RWPE1 (cell line): ENCODE measurements around the gene TAAR1.
A peak's percentile ranks its signal among the peaks of the same experiment; 100 is the strongest.
"Not testable (repeated sequence)": the region's sequence is repeated elsewhere in the genome, so short reads cannot be mapped to it uniquely, and the experiment has no call there.

Experiments used
- CTCF ChIA-PET: fragments of 350-600 bp; sonication (Branson Sonifier 250); formaldehyde crosslinking; extraction: SDS; loops from one replicate; lab custom pipeline; 2021; lab: Yijun Ruan, JAX
- POLR2A ChIA-PET: fragments of 400-600 bp; formaldehyde crosslinking; extraction: SDS; loops from one replicate; lab custom pipeline; 2020; ENCODE audit warnings: antibody characterized with exemption; ENCODE audit not compliant: low non-redundant PET; lab: Yijun Ruan, JAX
- DNase-seq: peaks from one replicate; pipeline ENCODE4 v3.0.0; 2012; ENCODE audit warnings: low spot score
- H3K27ac ChIP-seq: fragments of 450-650 bp; 2 replicates; pipeline ENCODE4 v1.5.1; 2017
- CTCF ChIP-seq: fragments of 450-650 bp; conservative IDR thresholded peaks from 2 replicates; pipeline ENCODE4 v1.5.1; 2017; ENCODE audit warnings: low read depth, mild to moderate bottlenecking

The TAAR1 gene

GRCh38 chr6:132683543-132683942, 24.6 kb upstream of the TAAR1 start:
- POLR2A ChIA-PET = no interaction called here
- CTCF ChIA-PET = interaction anchor here (0.6 kb wide), 1 partner anchor 13 kb away, joined by 7 read pairs; no protein-coding TSS in a partner anchor
- TF ChIP-seq CTCF = no peak
- H3K27ac ChIP-seq = no peak overlapping the region
- peak; percentile 14 for DNase-seq

- H3K27ac ChIP-seq, DNase-seq, CTCF ChIA-PET, POLR2A ChIA-PET: not testable (repeated sequence)
Observed at GRCh38 chr6:132679094-132679493, 20.1 kb upstream of the TAAR1 start.

- no peak for TF ChIP-seq CTCF
- CTCF ChIA-PET = interaction anchor here (0.7 kb wide), 1 partner anchor 1394 kb away, joined by 3 read pairs; no protein-coding TSS in a partner anchor
- no peak overlapping the region for H3K27ac ChIP-seq
- POLR2A ChIA-PET = no interaction called here
- no peak for DNase-seq
Observed at GRCh38 chr6:132675749-132676148, 16.8 kb upstream of the TAAR1 start.

GRCh38 chr6:132675002-132675401, 16.0 kb upstream of the TAAR1 start:
- no peak for DNase-seq
- CTCF ChIA-PET = interaction anchor here (0.6 to 0.7 kb wide), 2 partner anchors 1152 to 1393 kb away, joined by 3 to 4 read pairs; no protein-coding TSS in a partner anchor
- no peak overlapping the region for H3K27ac ChIP-seq
- POLR2A ChIA-PET = no interaction called here
- TF ChIP-seq CTCF = no peak

GRCh38 chr6:132673376-132674094, 14.6 kb upstream of the TAAR1 start:
- CTCF ChIA-PET = interaction anchor here (0.6 kb wide), 1 partner anchor 913 kb away, joined by 3 read pairs; no protein-coding TSS in a partner anchor
- POLR2A ChIA-PET = no interaction called here
- DNase-seq = no peak
- TF ChIP-seq CTCF = no peak
- no peak overlapping the region for H3K27ac ChIP-seq

GRCh38 chr6:132671295-132671694, 12.3 kb upstream of the TAAR1 start:
- DNase-seq = no peak
- POLR2A ChIA-PET = no interaction called here
- no peak for TF ChIP-seq CTCF
- CTCF ChIA-PET = interaction anchor here (0.7 to 1.2 kb wide), 2 partner anchors 24 to 28 kb away, joined by 4 read pairs; no protein-coding TSS in a partner anchor
- no peak overlapping the region for H3K27ac ChIP-seq
